Muscle of back (tissue), 11 donors: ENCODE measurements around the gene CACNB2. TPM values are rescaled to one million over a fixed set of nuclear protein-coding genes. Genes with fewer than 3 reads are reported as not detected.

Experiments
- DNase-seq, 3 donors: peaks; one replicate each; pipeline versions ENCODE4 v3.0.0 to v3.0.0-alpha.2; 2013
- polyA plus RNA-seq, 10 donors: library from polyadenylated mRNA; unstranded; fragments of 120-200 nt; gene quantifications; one replicate each; pipeline ENCODE4 v1.2.1, GENCODE V29; 2013; ENCODE audit not compliant: insufficient read length in 10 of 10

CACNB2 gene
- polyA plus RNA-seq, 10 donors = 1.0 to 2.2 (median 1.4) TPM

GRCh38 chr10:18226336-18226735 is 86.1 kb downstream of the CACNB2 start:
- no peak for DNase-seq

- peak in 1 of 3 donors; percentile 58 for DNase-seq
Observed at GRCh38 chr10:18229826-18230225, 89.6 kb downstream of the CACNB2 start.

- peak in 1 of 3 donors; percentile 20 for DNase-seq
Observed at GRCh38 chr10:18230794-18231193, 90.6 kb downstream of the CACNB2 start.

- DNase-seq = no peak
Observed at GRCh38 chr10:18231480-18231879, 91.3 kb downstream of the CACNB2 start.

- DNase-seq = no peak
Observed at GRCh38 chr10:18233775-18234174, 93.6 kb downstream of the CACNB2 start.

GRCh38 chr10:18235477-18235876 is 95.3 kb downstream of the CACNB2 start:
- DNase-seq = no peak

- no peak for DNase-seq
Observed at GRCh38 chr10:18236756-18237155, 96.5 kb downstream of the CACNB2 start.

GRCh38 chr10:18238870-18239485 is 98.8 kb downstream of the CACNB2 start:
- peak; percentile 26 to 56 (median 30) for DNase-seq

- DNase-seq = no peak
Observed at GRCh38 chr10:18240185-18240882, 100.1 kb downstream of the CACNB2 start.

GRCh38 chr10:18246967-18247366 is 106.7 kb downstream of the CACNB2 start:
- DNase-seq = no peak

- DNase-seq = peak in 1 of 3 donors; percentile 11
Observed at GRCh38 chr10:18252086-18252485, 111.9 kb downstream of the CACNB2 start.

GRCh38 chr10:18254086-18254485 is 113.9 kb downstream of the CACNB2 start:
- DNase-seq = no peak

GRCh38 chr10:18254692-18255091 is 114.5 kb downstream of the CACNB2 start:
- no peak for DNase-seq

- peak in 1 of 3 donors; percentile 13 for DNase-seq
Observed at GRCh38 chr10:18260310-18260922, 120.2 kb downstream of the CACNB2 start.

- DNase-seq = peak in 1 of 3 donors; percentile 5
Observed at GRCh38 chr10:18261063-18261610, 120.9 kb downstream of the CACNB2 start.

GRCh38 chr10:18261768-18262231 is 121.6 kb downstream of the CACNB2 start:
- DNase-seq = no peak

GRCh38 chr10:18264466-18265050 is 124.3 kb downstream of the CACNB2 start:
- DNase-seq = no peak

- DNase-seq = no peak
Observed at GRCh38 chr10:18268005-18268404, 127.8 kb downstream of the CACNB2 start.

- no peak for DNase-seq
Observed at GRCh38 chr10:18271491-18271890, 131.3 kb downstream of the CACNB2 start.

- no peak for DNase-seq
Observed at GRCh38 chr10:18273039-18273438, 132.8 kb downstream of the CACNB2 start.

GRCh38 chr10:18278181-18278580 is 138.0 kb downstream of the CACNB2 start:
- no peak for DNase-seq

GRCh38 chr10:18279173-18279572 is 138.9 kb downstream of the CACNB2 start:
- peak in 1 of 3 donors; percentile 5 for DNase-seq
